HG03097 (cell line): Measurements from ENCODE around the gene SCLY.

Experiments used
- ATAC-seq: cut with Tn5 transposase; IDR thresholded peaks from one replicate; pipeline ENCODE4 v1.9.1; 2021; ENCODE audit not compliant: unreplicated experiment, low FRiP score

The SCLY gene

DNA sequence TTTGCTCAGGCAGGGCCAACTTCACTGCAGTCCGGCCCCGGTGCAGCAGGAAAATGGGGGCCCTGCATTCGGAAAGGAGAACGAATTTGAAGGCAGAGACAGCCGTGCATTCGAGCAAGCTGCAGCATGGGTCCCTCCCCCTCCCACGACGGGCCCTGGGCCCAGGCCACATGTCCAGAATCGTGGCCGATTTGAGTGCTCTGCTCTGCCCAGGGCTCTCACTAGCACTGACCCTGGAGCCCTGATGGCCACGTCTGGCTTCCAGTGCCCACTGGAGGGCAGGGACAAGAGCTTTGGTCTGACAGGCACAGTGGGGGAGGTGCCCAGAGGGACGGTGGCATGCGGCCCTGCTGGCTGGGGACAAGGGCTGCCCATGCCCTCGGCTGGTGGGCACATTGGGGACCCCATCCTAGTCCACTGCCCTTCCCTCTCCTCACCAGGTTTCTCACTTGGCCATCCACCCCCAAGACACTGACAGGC lies 63.2 kb downstream of the SCLY start:
- ATAC-seq, result no peak

DNA sequence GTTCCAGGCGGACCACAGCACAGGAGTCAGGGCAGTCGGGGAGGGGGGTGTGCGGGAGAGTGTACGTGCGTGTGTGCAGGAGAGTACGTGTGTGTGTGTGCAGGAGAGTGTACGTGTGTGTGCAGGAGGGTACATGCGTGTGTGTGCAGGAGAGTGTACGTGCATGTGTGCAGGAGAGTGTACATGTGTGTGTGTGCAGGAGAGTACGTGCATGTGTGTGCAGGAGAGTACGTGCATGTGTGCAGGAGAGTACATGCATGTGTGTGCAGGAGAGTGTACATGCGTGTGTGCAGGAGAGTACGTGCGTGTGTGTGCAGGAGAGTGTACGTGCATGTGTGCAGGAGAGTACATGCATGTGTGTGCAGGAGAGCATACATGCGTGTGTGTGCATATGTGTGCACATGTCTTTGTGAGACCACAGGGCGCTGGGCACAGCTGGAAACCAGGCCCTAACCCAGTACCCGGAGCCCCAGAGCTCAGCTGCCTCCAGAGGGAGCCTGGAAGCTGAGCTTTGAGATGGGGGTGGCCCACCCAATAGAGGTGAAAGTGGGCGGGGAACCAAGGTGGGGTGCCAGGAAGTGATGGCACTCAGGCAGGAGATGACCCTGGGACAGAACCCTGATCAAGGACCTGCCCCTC lies 63.8 kb downstream of the SCLY start:
- no peak for ATAC-seq

DNA sequence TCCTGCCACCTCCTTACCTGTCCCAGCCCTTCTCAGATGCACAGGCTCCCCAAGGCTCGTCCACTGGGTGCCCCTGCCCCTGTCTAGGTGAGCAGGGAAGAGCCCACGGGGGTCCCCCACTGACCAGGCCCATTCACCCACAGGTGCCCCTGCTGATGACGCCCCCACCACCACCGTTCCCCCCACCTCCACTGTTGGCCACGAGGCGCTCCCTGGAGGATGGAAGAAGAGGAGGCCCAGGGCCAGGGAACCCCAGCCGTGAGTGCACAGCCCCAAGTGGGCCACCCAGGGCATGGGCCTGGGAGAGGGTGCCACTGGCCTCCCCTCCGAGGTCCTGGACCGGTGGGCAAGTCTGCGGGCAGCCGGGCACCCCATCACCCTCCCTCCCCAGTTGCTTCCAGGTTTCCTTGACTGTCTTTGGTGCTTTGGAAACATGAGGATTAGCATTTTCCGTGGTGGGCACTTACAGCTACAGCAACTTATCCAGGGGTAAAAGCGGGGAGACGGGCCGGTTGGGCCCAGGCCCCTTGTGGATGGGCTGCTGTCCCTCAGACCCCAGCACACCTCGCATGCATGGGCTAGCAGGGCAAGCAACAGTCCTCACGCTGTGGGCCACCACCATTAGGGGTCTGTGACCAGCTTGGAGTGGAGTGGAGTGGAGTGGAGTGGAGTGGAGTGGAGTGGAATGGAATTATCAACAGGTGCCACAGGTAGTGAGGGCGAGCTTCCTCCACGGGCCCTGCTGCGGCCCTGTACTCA lies 64.5 kb downstream of the SCLY start:
- ATAC-seq, result no peak

DNA sequence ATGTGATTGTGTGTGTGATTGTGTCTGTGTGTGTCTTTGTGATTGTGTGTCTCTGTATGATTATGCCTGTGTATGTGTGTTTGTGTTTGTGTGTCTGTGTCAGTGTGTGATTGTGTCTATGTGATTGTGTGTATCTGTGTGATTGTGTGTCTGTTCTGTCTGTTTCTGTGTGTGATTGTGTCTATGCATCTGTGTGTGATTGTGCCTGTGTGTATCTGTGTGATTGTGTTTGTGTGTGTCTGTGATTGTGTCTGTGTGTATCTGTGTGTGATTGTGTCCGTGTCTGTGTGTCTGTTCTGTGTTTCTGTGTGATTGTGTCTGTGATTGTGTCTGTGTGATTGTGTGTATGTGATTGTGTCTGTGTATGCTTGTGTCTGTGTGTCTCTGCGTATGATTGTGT lies 65.5 kb downstream of the SCLY start:
- no peak for ATAC-seq

DNA sequence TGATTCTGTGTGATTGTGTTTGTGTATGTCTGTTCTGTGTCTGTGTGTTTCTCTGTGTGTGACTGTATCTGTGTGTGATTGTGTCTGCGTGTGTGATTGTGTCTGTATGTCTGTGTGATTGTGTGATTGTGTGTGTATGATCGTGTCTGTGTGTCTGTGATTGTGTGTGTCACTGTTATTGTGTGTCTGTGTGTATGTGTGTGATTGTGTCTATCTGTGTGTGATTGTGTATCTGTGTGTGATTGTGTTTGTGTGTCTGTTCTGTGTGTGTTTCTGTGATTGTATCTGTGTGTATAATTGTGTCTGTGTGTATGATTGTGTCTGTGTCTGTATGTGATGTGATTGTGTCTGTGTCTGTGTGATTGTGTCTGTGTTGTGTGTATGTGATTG lies 66.0 kb downstream of the SCLY start:
- no peak for ATAC-seq

DNA sequence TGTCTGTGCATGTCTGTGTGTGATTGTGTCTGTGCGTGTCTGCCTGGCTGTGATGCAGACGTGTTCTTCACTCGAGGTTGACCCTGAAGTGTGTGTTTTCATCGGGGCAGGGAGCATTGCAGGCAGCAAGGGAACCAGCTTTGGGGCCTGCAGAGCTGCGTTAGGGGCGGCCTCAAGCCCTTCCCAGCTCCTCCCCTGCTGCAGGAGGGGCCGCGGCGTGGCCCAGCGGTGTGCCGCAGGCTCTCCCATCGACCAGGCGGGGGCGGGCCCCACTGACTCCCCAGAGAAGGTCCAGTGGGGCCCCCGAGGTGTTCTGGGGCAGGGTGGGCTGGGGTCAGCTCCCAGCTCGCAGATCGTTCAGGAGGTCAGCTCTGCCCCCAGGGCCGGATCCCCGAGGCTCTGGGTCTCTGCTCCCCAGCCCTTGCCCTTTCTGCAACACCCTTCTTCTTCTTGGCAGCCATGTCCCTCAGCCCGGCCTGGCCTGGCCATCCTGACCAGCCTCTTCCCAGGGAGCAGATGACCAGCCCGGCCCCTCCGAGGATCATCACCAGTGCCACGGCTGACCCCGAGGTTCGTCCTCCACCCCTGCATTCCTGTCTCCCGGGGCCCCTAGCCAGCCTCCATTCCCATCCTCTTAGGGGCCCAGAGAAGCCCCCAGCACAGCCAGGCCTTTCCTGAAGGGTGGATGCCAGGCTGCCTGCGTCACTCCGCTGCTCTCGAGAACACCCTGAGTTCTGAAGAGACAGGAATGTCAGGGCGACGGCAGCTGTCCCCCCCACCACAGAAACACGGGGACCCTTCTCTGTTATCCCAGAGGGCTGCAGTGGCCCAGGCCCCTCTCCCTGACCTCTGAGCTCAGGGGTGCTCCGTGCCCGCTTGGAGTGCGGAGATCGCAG lies 66.6 kb downstream of the SCLY start:
- no peak for ATAC-seq

DNA sequence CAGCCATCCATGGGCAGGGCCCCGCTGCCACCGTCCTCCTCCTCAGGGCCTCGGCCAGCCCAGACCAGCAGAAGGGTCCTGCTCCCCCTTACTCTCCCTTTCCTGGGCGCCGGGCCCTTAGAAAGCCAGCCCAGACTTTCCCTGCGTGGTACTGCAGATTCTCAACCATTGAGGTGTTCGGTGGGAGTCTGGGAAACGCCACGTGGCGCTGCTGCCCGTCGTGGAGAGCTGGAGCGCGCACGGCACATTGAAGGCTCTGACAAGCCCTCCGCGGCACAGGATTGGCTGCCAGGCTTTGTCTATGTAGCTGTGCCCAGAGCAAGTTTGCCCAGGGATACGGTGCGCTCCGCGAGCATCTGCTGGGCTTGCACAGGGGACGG lies 67.2 kb downstream of the SCLY start:
- ATAC-seq, result no peak

DNA sequence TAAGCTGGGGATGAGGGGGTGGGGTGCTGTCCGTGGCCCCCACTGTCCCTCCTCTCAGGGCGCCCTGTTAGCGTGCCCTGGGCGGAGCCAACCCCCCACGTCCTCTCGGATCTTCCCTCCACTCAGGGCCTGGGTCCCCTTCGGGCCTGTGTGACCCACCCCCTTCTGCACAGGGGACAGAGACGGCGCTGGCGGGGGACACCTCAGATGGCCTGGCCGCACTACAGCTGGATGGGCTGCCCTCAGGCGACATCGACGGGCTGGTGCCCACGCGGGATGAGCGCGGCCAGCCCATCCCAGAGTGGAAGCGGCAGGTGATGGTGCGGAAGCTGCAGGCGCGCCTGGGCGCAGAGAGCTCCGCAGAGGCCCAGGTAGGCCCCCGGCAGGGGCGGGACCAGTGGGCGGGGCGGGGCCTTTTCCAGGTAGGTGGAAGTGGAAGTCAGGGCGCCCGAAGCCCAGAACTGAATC lies 67.8 kb downstream of the SCLY start:
- no peak for ATAC-seq

DNA sequence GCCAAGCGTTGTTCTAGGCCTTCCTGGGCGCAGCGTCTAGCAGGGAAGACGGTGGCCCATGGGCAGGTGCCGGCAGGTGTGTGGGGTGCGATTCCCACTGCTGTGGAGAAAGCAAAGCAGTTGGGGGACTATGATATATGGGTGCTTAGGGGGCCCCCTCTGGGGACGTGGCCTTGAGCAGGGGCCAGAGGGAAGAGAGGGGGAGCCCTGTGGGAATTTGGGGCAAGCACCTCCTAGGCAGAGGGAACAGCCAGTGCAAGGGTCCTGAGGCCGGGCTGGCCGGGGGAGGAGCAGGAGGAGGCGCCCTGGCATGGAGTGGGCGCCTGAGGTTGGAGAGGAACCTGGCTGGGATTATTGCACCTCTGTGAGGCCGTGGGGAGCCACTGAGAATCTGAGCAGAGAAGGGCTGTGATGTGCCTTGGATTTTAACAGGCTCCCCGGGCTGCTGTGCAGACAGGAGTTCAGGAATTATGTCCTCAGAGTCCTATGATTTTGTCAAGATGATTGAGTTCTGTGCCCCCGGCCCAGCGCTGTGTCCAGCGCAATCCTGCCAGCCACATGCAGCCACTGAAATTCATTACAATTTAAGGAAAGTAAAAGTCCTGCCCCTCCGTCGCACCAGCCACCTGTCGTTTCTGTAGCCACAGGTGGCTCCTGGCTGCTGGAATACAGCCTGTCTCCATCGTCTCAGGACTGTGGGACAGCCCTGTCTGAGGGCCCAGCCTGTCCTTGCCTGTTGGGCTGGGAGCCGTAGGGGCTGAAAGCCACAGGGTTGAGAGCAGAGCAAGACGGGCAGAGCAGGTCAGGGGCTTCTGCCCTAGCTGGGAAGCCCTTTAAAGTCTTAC lies 68.6 kb downstream of the SCLY start:
- ATAC-seq, result no peak

DNA sequence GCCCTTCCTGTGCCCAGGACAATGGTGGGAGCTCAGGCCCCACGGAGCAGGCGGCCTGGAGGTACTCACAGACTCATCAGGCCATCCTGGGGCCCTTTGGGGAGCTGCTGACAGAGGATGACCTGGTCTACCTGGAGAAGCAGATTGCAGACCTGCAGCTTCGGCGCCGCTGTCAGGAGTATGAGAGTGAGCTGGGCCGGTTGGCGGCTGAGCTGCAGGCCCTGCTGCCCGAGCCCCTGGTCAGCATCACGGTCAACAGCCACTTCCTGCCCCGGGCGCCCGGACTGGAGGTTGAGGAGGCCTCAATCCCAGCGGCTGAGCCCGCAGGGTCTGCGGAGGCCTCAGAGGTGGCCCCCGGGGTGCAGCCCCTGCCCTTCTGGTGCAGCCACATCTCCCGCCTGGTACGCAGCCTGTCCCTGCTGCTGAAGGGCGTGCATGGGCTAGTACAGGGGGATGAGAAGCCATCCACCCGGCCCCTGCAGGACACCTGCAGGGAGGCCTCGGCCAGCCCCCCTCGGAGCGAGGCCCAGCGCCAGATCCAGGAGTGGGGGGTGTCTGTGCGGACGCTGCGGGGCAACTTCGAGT lies 69.4 kb downstream of the SCLY start:
- ATAC-seq, result no peak

DNA sequence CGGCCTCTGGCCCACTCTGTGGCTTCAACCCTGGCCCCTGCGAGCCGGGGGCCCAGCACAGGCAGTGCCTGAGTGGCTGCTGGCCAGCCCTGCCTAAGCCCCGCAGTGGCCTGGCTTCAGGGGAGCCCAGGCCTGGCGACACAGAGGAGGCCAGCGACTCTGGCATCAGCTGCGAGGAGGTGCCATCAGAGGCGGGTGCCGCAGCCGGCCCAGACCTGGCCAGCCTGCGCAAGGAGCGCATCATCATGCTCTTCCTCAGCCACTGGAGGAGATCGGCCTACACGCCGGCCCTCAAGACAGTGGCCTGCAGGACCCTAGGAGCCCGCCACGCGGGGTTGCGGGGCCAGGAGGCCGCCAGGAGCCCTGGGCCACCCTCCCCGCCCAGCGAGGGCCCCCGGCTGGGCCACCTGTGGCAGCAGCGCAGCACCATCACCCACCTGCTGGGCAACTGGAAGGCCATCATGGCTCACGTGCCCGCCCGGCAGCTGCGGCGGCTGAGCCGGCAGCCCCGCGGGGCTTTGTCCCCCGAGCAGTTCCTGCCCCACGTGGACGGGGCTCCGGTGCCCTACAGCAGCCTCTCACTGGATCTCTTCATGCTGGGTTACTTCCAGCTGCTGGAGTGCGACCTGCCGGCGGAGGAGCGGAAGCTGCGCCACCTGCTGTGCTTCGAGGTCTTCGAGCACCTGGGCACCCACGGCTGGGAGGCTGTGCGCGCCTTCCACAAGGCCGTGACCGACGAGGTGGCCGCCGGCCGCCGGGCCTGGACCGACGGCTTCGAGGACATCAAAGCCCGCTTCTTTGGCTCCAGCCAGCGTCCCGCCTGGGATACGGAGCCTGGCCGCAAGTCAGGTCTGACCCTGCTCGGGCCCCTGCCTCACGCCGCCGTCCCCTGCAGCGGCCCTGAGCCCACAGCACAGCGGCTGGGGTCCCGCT lies 70.2 kb downstream of the SCLY start:
- no peak for ATAC-seq

DNA sequence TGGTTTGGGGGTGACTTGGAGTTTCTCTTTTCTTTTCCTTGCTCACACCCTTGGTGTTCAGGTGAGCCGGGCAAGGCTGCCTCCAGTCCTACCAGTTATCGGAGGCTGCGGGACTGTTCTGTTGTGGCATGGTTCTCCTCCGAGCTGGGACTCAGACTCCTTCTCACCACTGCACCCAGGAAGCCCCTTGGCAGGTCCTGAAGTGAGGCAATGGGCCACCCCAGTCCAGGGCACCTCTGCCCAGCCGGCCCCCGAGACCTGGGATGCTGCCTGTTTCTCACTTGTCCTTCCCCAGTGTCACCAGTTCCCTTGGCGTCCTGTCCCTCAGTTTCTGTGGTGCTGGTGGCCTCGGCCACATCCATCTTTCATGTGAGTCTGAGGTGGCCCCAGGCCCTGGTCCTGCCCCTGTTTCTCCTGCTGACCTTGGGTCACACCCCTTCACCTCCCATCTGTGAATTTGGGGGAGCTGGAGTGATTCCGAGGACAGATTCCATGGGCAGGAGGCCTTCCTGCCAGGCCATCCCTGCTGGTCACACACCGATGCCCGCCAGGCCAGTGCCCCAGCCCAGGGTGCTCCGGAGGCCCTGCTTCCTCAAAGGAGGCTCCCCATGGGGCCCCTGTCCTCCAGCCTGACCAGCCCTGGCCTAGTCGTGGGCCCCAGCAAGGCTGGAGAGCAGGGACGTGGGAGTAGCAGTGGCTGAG lies 71.1 kb downstream of the SCLY start:
- ATAC-seq, result no peak

DNA sequence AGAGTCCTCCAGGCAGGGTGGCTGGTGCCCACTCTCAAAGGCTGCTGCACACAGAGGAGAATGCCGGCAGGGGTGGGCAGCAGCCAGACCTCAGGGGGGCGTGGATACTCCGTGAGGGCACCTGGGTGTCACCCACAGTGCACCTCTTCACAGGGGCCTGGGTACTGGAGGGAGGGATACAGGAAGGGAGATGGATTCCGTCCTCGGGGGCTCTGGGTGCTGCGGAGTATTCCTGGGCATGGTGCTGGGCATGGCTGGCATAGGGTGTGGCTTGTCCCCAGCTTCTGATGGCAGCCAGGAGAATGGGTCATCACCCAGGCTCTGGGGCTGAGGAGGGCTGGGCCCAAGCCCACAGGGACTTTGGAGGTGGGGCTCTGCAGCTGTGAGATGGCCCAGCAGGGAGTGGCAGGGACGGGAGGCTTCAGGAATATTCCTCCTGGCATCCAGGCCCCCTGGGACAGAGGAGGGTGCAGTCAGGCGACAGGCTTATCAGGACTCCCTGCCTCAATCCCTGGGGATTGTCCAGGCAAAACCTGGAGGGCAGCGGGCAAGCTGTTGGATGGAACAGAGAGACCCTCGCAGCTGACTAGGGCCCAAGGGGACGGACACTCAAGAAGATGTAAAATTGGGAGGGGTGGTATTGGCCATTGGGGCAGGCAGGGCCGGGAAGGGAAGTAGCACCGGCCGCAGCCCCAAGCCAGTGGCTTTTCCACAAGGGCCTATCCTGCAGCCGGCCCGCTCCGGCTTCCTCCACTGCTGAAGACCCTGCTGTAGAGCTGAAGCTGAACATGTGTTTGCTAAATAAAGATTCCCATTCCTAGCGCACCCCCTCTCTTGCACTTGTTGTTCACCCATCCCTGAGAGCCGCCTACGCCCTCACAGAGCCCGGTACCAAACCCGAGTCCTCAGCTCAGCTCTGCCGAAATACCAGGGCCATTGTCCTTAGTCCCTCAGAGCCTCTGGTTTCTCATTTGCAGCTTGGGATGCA lies 72.0 kb downstream of the SCLY start:
- ATAC-seq, result no peak

DNA sequence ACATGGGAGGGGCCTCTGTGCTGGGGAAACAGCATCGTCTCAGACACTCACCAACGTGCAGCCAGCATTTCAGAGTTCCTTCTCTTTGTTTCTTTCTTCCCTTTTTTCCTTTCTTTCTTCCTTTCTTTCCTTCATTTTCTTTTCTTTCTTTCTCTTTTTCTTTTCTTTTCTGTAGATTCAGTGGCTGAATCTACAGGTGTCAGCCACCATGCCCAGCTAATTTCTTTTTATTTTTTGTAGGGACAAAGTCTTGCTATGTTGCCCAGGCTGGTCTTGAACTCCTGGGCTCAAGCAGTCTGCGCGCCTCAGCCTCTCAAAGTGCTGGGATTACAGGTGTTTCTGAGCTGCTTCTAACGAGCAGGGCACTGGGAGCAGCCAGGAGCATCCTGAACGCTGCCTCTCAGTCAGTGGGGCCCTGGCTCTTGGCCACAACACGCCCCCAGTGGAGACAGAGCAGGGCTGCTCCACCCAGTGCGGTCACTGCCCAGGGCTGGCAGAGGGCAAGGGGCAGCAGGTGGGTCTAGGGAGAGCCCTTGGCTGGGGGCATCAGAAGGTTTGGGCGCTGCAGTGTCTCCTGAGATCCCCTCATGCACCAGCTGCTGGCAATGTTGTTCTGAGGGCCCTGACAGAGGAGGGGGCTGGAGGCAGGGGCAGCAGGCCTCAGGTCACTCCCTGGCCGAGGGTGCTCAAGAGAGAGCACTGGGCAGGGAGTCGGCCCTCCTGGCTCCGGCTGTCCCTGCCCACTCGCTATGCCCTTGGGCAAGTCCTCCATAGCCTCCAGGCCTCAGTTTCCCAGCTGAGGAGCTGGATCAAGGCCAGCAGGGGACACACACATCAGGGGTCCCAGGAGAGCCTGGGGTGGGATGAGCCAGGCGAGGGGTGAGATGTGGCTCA lies 72.9 kb downstream of the SCLY start:
- ATAC-seq, result no peak

DNA sequence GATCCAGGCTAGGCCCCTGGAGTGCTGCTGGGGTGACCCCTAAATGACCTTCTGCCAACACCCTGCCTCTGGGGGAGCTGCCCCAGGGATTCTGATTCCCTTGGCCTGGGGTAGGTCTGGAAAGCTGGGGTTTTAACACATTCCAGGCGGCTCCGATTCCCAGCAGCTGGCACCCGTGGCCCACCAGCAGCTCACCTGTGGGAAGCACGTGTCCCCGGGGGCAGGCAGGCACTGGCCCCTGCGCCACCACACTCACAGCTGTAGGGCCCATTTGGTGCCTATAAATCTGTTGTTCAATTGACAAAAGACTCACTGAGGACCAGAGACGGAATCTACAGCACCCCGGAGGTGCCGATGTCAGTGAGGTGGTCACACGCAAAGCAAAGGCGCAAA lies 73.6 kb downstream of the SCLY start:
- ATAC-seq, result no peak

DNA sequence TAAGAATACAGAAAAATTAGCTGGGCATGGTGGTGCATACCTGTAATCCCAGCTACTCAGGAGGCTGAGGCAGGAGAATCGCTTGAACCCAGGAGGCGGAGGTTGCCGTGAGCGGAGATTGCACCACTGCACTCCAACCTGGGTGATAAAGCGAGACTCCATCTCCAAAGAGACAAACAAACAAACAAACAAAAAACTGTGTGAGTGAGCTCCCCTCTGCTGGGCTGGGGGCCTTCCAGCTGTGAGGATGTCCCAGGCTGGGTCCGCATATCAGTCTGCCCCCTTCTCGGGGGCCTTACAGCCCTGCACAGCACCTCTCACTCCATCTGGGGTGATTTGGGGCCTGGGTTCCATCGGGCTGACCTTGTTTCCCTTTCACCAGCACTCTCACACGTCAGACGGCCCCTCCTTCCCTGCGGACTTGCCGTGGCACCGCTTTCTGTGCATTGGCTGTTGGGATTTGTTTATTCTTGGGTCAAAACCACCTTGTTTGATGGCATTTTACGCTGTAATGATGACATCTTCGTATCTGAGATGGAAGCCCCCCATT lies 74.9 kb downstream of the SCLY start:
- ATAC-seq, result no peak
